GM19397 (cell line): Measurements from ENCODE around the gene GFRA3.
"Not testable (repeated sequence)": the region's sequence is repeated elsewhere in the genome, so short reads cannot be mapped to it uniquely, and the experiment has no call there.

Experiments used
- ATAC-seq: cut with Tn5 transposase; IDR thresholded peaks from one replicate; pipeline ENCODE4 v1.9.1; 2021; ENCODE audit warnings: mild to moderate bottlenecking, moderate library complexity; ENCODE audit not compliant: unreplicated experiment

GFRA3 gene, protein sequence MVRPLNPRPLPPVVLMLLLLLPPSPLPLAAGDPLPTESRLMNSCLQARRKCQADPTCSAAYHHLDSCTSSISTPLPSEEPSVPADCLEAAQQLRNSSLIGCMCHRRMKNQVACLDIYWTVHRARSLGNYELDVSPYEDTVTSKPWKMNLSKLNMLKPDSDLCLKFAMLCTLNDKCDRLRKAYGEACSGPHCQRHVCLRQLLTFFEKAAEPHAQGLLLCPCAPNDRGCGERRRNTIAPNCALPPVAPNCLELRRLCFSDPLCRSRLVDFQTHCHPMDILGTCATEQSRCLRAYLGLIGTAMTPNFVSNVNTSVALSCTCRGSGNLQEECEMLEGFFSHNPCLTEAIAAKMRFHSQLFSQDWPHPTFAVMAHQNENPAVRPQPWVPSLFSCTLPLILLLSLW

DNA sequence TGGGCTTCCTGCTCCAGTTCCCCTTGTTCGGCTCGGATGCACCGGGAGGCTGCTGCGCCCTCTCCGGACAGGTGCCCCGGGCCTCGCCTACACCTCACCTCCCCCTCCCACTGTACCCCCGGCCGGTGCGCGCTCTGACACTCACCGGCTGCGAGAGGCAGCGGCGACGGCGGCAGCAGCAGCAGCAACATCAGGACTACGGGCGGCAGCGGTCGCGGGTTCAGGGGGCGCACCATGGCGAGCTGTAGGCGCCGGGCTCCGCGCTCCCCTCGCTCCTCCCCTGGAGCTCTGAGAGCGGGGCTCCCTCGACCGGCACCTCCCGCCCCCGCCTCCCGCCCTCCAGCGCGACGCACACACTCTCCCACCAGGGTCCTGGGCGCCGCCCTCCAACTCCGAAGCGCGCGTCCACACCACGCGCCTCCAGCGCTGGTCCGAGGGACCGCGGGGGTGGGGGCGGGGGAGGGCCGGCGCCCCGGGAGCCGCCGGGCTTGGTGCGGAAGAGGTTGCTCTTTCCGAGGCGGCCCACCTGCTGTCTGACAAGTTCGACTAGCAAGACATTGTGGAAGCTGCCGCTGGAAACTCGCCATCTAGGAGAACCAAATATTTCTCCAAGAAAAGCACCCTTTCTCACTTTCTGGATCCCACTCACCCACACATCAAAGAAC lies at the start of gene GFRA3:
GFRA3 (minus strand) TSS at position 433 of the 665 bp plus-strand sequence; CDS start at position 236, 197 bp downstream.
- ATAC-seq = no peak

DNA sequence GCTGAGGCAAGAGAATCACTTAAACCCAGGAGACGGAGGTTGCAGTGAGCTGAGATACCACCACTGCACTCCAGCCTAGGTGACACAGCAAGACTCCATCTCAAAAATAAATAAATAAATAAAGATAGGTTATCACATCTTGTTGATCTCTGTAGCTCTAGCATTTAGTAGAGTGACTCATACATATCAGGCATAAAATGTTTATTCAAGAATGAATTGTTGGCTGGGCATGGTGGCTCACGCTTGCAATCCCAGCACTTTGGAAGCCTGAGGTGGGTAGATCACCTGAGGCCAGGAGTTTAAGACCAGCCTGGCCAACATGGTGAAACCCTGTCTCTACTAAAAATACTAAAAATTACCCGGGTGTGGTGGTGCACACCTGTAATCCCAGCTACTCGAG lies 43.8 kb upstream of the GFRA3 start:
- not testable (repeated sequence) for ATAC-seq

DNA sequence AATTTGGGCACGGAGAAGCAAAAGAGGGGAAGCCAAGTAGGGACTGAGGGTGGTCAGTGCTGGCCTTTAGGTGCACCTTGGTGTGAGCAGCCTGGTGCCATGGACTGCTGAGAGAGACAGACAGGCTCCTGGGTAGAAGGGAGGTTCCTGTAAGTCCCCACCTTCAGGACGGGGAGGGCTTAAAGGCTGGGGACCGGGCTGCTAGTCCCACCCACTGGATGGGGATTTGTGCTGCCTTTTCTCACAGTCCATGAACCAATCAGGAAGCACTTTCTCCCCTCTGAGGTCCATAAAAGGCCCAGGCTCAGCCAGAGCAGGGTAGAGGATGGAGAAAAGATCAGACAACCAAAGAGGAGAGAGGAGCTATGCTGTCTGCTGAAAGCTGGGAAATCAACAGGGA lies 41.9 kb upstream of the GFRA3 start:
- no peak for ATAC-seq

DNA sequence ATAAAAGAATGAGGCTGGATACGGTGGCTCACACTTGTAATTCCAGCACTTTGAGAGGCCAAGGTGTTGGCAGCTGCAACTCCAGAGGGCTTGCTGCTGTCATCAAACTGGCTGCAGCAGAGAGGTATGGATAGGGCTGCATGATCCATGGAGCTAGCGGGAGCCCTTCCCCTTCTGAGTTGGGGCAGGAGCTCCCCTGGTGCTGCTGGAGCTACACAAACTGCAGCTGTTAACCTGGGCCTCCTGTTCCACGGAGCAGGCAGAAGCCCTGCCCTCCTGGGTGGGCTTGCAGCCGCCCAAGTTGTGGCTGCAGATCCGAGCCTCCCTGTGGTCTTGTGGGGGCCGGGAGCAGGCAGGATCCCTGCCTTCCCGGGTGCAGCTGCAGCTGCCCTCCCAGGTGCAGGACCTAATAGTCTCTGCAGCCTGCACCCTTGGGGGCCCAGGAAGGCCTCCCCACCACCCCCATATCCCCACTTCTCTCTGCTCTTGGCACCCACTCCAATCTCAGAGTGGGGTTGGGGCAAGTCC lies 41.4 kb upstream of the GFRA3 start:
- no peak for ATAC-seq

DNA sequence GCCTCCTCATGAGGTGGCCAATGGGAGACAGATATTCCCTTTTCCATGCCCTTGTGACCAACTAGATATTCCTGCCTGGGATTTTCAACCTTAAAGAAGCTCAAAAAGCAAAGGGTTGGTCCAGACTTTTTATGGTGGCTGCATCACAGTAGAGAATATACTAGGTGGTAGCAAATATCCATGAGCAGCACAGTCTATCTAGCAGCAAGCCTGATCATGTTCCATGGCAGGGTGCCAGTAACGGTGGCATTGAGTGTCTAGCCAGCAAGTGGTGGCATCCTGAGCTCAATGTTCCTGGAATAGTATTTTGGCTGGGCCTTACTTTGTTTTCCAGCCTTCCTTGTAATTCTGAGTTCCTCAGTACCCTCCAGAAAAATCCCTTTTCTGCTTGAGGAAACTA lies 31.4 kb upstream of the GFRA3 start:
- ATAC-seq = no peak

DNA sequence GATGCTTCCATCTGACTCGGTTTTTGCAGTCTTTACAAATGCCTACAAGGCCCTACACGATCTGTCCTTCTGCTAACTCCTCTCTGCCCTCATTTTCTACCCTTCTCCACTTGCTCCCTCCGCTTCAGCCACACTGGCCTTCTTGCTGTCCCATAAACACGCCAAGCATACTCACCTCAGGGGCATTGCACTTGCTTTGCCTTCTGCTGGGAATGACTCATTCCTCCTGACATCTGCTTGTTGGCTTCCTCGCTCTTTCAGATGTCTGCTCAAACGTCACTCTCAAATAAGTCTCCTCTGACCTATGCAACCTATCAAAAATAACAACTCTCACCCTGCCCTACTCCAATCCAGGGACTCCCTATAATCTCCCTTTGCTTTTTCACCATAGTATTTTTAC lies 29.0 kb upstream of the GFRA3 start:
- ATAC-seq = no peak

DNA sequence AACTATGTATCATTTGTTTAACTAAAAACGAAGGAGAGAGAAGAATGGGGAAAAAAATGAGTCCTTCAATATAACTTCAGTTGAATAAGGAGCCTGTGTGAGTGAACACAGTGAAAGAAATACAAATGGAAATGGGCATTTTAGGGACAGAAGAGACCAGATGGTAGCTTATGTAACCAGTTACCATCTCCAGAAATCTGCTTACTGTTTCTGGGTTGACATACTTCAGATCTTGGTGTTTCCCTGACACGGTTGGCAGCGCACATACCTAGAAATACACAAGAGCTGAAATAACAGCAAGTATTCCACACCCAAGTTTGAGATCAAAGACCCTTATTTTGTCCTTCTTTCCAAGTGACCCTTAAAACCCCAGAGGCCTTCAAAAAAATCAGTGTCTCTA lies 14.9 kb upstream of the GFRA3 start:
- ATAC-seq = no peak

DNA sequence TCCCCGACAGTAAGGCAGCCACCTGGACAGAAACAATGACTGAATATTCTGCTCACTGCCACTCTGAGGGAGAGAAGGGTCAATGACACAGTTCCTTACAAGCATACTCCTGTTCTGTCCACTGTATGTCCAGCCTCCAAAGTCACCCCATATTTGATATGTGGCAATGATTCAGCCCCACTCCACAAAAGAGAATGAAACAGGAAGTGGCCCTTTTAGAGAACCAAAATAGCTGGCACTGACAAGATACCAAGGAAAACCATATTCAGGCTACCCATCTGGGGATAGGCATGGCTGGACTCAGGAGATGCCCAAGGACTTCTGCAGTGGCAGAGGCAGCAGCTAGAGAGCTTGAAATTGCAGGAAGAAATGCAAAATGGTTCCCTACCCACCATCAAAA lies 12.8 kb upstream of the GFRA3 start:
- no peak for ATAC-seq

DNA sequence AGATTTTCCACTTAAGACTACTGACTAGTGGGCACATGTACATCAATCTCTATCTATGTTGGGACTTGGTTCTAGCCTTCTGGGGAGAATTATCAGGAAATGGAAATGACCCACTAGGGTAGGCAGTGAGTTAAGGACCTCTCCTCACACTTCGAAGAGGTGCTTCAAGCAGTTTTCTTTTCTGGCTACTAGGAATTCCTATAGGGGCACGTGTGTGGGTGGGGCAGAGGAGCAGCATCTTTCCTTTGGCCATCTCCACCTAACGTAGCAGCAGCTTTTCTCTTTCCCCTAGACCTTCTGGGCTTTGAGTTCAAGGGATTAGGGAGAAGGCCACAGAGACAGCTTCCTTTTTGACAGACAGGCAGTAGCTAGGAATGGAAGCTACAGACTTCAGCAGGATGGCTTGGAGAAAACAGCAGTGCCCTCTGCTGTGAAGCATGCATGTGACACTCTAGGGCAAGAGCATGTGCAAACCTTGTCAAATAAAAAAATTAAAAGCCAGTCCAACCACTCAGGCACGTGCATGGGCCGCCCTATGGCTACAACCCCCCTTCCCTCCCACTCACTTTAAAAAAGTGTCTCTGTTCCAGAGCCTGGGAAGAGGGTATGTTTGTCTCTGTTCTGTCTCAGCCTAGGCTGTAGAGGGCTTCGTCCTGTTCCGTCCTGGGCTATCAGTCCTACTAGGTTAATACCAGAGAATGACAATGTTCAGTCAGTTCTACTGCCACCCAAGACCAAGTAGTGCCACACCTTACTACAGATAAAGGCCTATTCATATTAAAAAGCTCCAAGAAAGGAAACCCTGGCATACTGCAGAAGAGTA lies 8.7 kb upstream of the GFRA3 start:
- ATAC-seq = no peak

DNA sequence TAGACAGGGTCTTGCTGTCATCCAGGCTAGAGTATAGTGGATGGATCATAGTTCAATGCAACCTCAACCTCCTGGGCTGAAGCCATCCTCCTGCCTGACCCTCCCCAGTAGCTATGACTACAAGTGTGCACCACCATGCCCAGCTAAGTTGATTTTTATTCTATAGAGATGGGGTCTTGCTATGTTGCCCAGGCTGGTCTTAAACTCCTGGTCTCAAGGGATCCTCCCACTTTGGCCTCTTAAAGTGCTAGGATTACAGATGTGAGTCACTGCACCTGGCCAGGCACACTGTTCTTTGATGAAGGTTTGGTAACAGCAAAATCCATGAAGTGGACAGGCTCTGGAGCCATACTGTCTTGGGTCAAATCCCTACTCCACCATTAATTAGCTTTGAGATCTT lies 6.5 kb upstream of the GFRA3 start:
- ATAC-seq = no peak

DNA sequence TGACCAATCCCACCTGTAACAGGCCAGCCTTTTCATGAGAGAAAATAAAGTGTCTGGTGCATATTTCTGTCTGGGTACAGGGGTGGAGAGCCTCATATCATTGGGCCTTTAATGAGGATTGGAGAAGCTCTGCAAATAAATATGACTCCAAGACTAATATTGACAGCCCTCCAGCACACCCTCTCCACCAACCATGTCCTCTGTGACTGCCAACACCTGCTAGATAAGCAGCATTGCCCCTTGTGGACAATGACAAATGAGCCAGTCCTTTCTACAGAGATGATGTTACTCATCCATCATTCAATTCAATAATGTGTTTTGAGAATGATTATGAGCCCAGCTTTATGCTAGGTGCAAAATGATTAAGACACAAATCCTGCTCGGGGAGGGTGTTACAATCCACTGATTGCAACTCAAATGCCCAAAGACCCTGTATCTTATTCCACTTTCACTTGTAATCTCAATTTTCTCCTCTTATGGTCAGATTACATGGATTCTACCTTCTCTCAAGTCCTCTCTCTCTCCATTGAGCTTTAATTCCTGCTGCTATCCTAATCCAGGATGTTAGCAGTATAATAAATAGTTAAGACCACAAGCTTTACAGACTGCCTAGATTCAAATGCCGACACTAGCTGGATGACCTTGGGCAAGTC lies 2.1 kb upstream of the GFRA3 start:
- no peak for ATAC-seq

DNA sequence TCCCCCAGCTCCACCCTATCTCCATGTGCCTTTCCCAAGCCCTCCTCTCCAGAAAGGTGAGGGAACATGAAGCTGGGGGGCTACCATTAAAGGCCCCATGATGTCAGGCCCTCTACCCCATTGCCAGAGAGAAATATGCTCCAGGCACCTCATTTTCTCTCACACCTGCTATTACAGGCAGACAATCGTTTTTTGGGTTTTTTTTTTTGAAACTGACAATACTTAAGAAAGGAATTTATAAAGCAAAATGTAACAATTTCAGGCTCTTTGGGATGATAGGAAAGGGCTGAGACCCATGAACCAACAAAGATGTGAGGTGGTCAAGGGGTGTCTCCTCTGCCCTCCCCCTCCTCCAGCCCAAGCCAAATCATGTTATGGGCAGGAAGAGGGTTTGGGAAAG lies 1.5 kb upstream of the GFRA3 start:
- ATAC-seq = no peak

DNA sequence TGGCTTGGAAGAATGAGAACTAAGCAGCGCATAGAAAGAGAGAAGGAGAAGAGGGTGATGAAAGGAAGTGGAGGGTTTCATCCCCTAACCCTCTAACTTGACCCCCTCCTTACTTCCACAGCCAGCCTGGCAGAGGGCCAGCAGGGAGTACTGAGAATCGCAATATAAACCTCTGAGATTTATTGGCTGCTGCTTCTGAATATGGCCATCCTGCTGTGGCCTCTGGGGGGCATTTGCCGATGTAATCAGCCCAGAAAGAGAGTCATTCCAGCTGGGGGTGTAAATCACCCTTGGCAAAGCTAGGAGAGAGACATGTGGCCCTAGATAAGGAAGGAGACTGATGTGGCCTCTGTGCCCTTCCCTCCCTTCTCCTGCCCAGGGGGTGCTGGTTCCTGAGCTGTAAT lies 960 bp upstream of the GFRA3 start:
- ATAC-seq = no peak

DNA sequence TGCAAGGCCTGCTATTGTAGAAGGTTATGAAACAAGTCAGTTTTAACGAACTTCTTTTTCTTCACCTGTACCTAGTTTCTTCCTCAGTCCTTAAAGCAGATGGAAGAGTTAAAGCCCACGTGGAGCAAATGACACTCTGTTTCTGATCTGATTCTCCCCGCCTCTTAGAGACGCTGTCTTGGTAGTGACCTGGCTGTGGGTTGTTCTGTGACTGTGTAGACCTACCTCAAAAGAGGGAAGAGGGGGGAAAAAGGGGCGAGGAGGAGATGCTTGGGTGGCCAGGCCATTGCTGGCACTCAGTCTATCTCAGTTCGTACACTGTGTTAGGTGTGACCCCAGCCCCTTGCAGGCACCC lies 610 bp downstream of the GFRA3 start:
- ATAC-seq = no peak

DNA sequence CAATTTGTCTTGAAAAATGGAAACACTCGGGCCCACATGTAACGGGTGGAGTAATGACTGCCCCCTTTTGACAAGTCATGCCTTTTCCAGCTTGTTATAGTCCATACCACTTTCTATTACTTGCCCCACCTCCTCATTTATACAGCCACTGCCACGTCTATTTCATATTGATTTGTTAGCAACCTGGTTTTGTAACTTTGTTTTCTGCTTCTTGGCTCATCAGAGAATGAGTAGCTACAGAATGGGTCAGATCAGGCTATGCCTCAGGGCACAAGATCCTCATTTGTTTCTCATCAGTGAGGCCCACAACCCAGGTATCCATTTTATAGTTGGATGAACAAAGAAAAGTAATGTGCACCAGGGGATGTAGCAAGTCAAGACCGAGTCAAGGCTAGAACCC lies 1.7 kb downstream of the GFRA3 start:
- ATAC-seq = no peak

DNA sequence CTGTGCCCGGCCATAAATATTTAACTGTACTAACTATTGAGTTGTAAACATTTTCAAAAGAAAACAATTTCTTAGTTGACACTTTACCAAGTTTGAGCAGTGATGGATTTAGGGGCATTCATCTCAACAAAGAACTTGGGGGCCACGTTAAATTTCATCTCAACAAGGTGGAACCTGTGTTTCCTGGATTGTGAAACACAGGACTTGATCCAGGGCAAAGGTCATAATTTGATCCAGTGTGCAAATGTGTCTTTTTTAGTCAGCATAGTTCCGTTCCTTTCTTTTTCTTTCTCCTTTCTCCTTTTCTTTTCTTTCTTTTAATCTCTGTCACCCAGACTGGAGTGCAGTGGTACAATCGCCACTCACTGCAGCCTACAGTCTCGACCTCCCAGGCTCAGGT lies 3.1 kb downstream of the GFRA3 start:
- no peak for ATAC-seq

DNA sequence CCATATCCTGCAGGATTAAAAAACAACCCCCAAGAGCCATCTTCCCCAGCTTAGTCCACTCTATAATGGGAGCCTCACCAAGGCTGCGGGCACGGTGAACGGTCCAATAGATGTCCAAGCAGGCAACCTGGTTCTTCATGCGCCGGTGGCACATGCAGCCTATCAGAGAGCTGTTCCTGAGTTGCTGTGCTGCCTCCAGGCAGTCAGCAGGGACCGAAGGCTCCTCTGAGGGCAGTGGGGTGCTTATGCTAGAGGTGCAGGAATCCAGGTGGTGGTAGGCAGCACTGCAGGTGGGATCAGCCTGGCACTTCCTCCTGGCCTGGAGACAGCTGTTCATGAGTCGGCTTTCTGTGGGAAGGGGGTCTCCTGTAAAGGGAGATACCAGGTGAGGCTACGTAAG lies 10.2 kb downstream of the GFRA3 start:
- ATAC-seq = no peak

DNA sequence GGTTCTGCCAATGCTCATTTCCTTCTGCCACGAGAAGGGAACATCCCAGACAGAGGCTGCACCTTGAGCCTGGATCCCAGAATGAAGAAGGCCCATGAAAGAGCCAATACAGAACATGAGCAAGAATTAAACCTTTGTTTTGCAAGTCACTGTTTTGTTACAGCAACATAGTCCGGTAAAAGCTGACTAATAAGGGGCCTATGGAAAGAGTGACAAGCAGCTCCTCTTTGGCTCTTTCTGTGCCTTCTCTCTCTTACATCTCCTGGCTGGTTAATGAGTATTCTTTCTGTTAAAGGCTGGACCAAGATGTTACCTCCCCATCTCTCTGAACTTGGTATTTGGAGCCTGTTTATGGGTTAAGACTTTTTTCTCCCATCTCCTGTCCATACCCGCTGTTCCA lies 10.8 kb downstream of the GFRA3 start:
- no peak for ATAC-seq

DNA sequence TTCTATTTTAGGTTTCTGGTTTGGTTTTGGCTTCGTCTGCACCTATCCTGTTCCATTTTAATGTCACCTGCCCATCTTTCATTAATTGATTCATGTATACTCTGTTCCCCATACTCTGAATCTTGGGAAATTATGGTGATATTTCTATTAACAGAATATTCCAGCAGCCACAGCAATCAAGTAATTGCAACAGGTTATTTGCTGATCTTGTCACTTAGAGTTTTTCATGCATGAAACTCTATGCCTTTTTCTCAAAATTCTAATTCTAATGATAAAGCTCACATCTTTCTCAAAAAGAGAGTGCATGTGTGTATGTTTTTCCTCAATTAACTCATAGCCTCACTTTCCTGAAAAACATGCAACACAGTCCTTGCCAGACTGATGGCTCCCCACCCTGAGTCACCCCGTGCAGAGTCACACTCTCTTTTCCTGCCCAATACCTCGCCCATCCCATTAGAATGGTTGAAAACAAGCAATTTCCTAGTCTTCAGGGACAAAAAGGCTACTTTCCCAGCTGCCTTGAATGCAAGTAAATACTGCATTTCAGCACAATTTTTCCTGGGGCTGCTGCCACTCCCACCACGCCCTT lies 15.6 kb downstream of the GFRA3 start:
- ATAC-seq = no peak

DNA sequence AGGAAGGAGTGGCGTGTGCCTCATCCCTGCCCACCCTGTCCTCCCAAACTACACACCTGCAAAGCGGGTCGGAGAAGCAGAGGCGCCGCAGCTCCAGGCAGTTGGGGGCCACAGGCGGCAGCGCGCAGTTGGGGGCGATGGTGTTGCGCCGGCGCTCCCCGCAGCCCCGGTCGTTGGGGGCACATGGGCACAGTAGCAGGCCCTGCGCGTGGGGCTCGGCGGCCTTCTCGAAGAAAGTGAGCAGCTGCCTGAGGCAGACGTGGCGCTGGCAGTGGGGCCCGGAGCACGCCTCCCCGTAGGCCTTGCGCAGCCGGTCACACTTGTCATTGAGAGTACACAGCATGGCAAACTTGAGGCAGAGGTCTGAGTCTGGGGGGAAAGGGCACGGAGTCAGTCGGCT lies 16.8 kb downstream of the GFRA3 start:
- no peak for ATAC-seq

DNA sequence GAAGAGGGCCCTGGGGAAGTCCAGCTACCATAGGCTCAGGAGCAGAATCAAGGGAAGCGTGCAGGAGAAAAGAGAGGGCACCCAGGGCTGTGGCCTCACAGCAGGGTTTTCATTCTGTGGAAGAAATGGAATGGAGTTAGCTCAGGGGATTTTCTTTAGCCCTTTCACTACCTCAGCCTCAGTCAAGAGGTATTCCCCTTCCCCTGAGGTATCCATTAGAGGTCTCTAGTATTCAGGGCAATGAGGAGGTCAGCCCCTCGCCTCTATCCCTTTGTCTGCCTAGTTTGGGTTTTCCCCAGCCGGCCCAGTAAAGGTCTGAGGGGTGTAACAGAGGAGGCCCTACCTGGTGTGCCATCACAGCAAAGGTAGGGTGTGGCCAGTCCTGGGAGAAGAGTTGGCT lies 21.5 kb downstream of the GFRA3 start:
- ATAC-seq = no peak
